HG02981 (cell line): ENCODE measurements around the gene MR1.

Source experiments
- ATAC-seq: cut with Tn5 transposase; IDR thresholded peaks from one replicate; pipeline ENCODE4 v1.9.1; 2021; ENCODE audit warnings: mild to moderate bottlenecking, moderate library complexity; ENCODE audit not compliant: unreplicated experiment

MR1 gene

GRCh38 chr1:181062836-181063428 is 29.1 kb downstream of the MR1 start:
- peak; percentile 71 for ATAC-seq

GRCh38 chr1:181064011-181064623 is 30.3 kb downstream of the MR1 start:
- ATAC-seq, result no peak

- ATAC-seq, result no peak
Measured at GRCh38 chr1:181064702-181065101, 30.9 kb downstream of the MR1 start.

- ATAC-seq, result no peak
Measured at GRCh38 chr1:181073638-181074037, 39.9 kb downstream of the MR1 start.

- ATAC-seq, result no peak
Measured at GRCh38 chr1:181075766-181076350, 42.1 kb downstream of the MR1 start.

- no peak for ATAC-seq
Measured at GRCh38 chr1:181076852-181077251, 43.1 kb downstream of the MR1 start.

- no peak for ATAC-seq
Measured at GRCh38 chr1:181077576-181078242, 43.9 kb downstream of the MR1 start.

- ATAC-seq, result no peak
Measured at GRCh38 chr1:181079382-181079781, 45.6 kb downstream of the MR1 start.

- no peak for ATAC-seq
Measured at GRCh38 chr1:181079920-181080319, 46.1 kb downstream of the MR1 start.

GRCh38 chr1:181080556-181080955 is 46.8 kb downstream of the MR1 start:
- ATAC-seq, result no peak

- ATAC-seq, result no peak
Measured at GRCh38 chr1:181081395-181081794, 47.6 kb downstream of the MR1 start.

GRCh38 chr1:181083842-181084605 is 50.2 kb downstream of the MR1 start:
- ATAC-seq, result peak; percentile 35

- no peak for ATAC-seq
Measured at GRCh38 chr1:181084606-181084969, 50.8 kb downstream of the MR1 start.

GRCh38 chr1:181086091-181086490 is 52.3 kb downstream of the MR1 start:
- ATAC-seq, result no peak

GRCh38 chr1:181086926-181087325 is 53.1 kb downstream of the MR1 start:
- ATAC-seq, result no peak

GRCh38 chr1:181087400-181087901 is 53.7 kb downstream of the MR1 start:
- no peak for ATAC-seq

- peak; percentile 68 for ATAC-seq
Measured at GRCh38 chr1:181088079-181089016, 54.6 kb downstream of the MR1 start, which contains the start of gene IER5. Gene IER5, plus strand, starts transcription at chr1:181088700. Its CDS starts 203 bp downstream, at chr1:181088903.

GRCh38 chr1:181089017-181089675 is 55.4 kb downstream of the MR1 start:
- ATAC-seq, result peak; percentile 0
